ENCODE results near the gene COMMD3.
A peak's percentile ranks its signal among the peaks of the same experiment; 100 is the strongest.

Gene COMMD3

DNA sequence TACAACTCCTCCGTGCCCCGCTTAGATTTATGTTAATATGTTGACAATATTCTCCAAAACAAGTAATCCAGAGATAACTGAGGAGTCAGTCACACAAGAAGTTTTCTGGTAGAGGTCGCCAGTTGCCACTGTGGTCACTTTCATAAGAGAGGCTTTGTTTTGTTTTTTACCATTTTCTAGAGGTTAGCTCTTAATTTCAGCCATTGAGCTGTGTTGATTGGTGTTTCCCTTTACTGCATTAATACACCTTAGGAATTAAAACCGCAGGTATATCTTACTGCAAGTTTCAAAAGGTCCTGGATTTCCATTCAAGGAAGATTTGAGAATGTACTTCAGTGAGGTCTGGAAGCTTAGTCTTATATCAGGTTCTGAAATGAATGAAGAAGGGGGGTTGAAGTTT is 8.2 kb downstream of the COMMD3 start:
- TF ChIP-seq CTCF (conservative IDR thresholded peaks at IDR 0.05; ENCODE audit: low read depth, low read length): no peak
- no peak for DNase-seq (ENCODE audit: low read depth)
- no peak overlapping the region for H3K4me3 ChIP-seq (ENCODE audit: low read length)

GRCh38 chr10:22324893-22325271 is 8.7 kb downstream of the COMMD3 start:
- peak overlapping the region; percentile 66 for H3K4me3 ChIP-seq (ENCODE audit: low read length)
- DNase-seq (ENCODE audit: low read depth): no peak
- no peak for TF ChIP-seq CTCF (conservative IDR thresholded peaks at IDR 0.05; ENCODE audit: low read depth, low read length)

DNA sequence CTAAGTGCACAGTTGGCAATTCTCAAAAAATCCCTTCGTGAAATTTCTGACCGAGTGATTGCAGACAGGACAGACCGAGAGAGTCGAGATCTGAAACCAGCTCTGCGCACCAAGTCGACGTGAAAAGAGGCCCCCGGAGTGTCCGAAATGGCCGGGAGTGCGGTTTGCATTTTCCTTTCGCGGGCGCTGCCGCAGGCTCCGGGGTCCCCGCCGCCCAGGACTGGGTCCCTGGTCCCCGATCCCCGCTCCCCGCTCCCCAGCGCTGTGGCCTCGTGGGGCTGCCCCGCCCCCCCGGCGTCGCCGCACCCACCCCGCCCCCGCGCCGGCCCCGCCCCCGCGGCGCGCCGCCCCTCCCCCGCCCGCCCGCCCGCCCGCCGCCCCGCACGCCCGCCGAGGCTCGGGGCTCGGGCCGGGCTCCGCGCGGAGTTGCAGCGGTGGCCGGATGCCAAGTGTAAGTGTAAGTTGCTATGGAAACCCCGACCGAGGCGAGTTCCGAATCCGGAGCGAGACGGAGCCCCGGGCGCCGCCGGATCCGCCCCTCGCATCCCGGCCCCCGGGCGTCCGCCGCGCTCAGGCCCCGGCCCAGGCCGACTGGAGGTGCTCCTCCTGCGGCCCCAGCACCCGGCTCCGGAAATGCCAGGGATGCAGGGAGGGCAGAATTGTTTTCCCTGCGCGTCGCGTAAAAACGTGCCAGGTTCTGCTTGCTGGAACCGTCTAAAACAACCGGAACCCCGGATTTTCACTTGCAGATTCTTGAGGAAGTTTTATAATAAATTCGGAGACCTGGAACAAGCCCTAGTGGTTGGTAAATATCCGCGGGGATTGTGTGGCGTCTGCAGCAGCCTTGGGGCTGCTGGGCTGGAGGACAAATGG is 9.3 kb downstream of the COMMD3 start:
- TF ChIP-seq CTCF (conservative IDR thresholded peaks at IDR 0.05; ENCODE audit: low read depth, low read length): no peak
- H3K4me3 ChIP-seq (ENCODE audit: low read length): peak overlapping the region; percentile 66
- no peak for DNase-seq (ENCODE audit: low read depth)

- H3K4me3 ChIP-seq (ENCODE audit: low read length): peak overlapping the region; percentile 66
- DNase-seq (ENCODE audit: low read depth): no peak
- no peak for TF ChIP-seq CTCF (conservative IDR thresholded peaks at IDR 0.05; ENCODE audit: low read depth, low read length)
Measured at GRCh38 chr10:22326145-22326702, 10.0 kb downstream of the COMMD3 start.

DNA sequence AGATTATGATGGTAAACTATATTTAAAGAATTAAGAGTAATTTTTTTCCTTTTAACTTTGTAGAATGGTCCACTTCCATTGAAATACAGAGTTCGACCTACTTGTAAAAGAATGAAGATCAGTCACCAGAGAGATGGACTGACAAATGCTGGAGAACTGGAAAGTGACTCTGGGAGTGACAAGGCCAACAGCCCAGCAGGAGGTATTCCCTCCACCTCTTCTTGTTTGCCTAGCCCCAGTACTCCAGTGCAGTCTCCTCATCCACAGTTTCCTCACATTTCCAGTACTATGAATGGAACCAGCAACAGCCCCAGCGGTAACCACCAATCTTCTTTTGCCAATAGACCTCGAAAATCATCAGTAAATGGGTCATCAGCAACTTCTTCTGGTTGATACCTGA is 13.0 kb downstream of the COMMD3 start:
- no peak for TF ChIP-seq CTCF (conservative IDR thresholded peaks at IDR 0.05; ENCODE audit: low read depth, low read length)
- DNase-seq (ENCODE audit: low read depth): no peak
- no peak overlapping the region for H3K4me3 ChIP-seq (ENCODE audit: low read length)

- no peak overlapping the region for H3K4me3 ChIP-seq (ENCODE audit: low read length)
- no peak for TF ChIP-seq CTCF (conservative IDR thresholded peaks at IDR 0.05; ENCODE audit: low read depth, low read length)
- DNase-seq (ENCODE audit: low read depth): no peak
Measured at GRCh38 chr10:22332116-22332692, 16.0 kb downstream of the COMMD3 start.
